Type B pancreatic cell (in vitro differentiated cells): Measurements from ENCODE around the gene ESCO1. TPM values are rescaled to one million over a fixed set of nuclear protein-coding genes. Genes with fewer than 3 reads are reported as not detected.

ENCODE experiments used
- DNase-seq: peaks from one replicate; pipeline ENCODE4 v3.0.0; 2021; ENCODE audit warnings: mixed read lengths; ENCODE audit not compliant: unreplicated experiment; ENCODE audit errors: extremely low spot score
- H3K27ac Mint-ChIP-seq: 2 replicates; pipeline ENCODE4 v1.8.0; 2021; ENCODE audit warnings: mild to moderate bottlenecking, mixed read lengths
- H3K27me3 Mint-ChIP-seq: 2 replicates; pipeline ENCODE4 v1.8.0; 2021; ENCODE audit warnings: mixed read lengths
- H3K36me3 Mint-ChIP-seq: 2 replicates; pipeline ENCODE4 v1.8.0; 2021; ENCODE audit warnings: mixed read lengths
- H3K4me1 Mint-ChIP-seq: one replicate; pipeline ENCODE4 v1.8.0; 2021; ENCODE audit warnings: mixed read lengths; ENCODE audit not compliant: unreplicated experiment
- H3K4me3 Mint-ChIP-seq: 2 replicates; pipeline ENCODE4 v1.8.0; 2021; ENCODE audit warnings: mild to moderate bottlenecking, mixed read lengths
- H3K9me3 Mint-ChIP-seq: 2 replicates; pipeline ENCODE4 v1.8.0; 2021; ENCODE audit warnings: mixed read lengths
- total RNA-seq: library from RNA; stranded (reverse); gene quantifications from 2 replicates; pipeline ENCODE4 v1.2.1, GENCODE V29; 2021; ENCODE audit warnings: low replicate concordance
- TF ChIP-seq, protein P1 (sequence below): fragments of 200-600 bp; sonication (generic); conservative IDR thresholded peaks from 2 replicates; pipeline ENCODE4 v1.5.0; 2021; ENCODE audit warnings: antibody characterized with exemption, mild to moderate bottlenecking

ESCO1 gene
- total RNA-seq, 1 donor from 2014 or later, result 15.3 TPM

DNA sequence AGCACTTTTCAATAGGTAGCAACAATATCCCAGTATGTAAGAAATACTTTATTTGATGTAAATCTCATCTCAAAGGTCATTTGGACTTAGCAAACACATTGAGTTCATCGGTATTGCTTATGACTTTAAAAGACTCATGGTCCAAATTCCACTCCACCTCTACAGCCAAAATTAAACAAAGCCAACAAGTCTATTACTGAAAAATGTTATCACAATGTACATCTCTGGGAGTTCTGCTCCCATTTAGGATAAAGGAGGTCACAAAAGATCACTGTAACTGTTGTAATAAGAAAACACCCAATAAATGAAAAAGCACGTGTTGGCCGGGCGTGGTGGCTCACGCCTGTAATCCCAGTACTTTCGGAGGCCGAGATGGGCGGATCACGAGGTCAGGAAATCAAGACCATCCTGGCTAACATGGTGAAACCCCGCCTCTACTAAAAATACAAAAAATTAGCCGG lies 50.0 kb downstream of the ESCO1 start:
- no peak for DNase-seq
- Mint-ChIP-seq H3K27ac (no peak overlapping the region), H3K36me3 (peaks cover 39% of the 10 kb centered on the region), H3K27me3 (no peaks in the 10 kb centered on the region), H3K9me3 (no peaks in the 10 kb centered on the region), H3K4me1 (no peaks in the 10 kb centered on the region), H3K4me3 (no peak overlapping the region)
- TF ChIP-seq, protein P1, sequence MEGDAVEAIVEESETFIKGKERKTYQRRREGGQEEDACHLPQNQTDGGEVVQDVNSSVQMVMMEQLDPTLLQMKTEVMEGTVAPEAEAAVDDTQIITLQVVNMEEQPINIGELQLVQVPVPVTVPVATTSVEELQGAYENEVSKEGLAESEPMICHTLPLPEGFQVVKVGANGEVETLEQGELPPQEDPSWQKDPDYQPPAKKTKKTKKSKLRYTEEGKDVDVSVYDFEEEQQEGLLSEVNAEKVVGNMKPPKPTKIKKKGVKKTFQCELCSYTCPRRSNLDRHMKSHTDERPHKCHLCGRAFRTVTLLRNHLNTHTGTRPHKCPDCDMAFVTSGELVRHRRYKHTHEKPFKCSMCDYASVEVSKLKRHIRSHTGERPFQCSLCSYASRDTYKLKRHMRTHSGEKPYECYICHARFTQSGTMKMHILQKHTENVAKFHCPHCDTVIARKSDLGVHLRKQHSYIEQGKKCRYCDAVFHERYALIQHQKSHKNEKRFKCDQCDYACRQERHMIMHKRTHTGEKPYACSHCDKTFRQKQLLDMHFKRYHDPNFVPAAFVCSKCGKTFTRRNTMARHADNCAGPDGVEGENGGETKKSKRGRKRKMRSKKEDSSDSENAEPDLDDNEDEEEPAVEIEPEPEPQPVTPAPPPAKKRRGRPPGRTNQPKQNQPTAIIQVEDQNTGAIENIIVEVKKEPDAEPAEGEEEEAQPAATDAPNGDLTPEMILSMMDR, result no peak

DNA sequence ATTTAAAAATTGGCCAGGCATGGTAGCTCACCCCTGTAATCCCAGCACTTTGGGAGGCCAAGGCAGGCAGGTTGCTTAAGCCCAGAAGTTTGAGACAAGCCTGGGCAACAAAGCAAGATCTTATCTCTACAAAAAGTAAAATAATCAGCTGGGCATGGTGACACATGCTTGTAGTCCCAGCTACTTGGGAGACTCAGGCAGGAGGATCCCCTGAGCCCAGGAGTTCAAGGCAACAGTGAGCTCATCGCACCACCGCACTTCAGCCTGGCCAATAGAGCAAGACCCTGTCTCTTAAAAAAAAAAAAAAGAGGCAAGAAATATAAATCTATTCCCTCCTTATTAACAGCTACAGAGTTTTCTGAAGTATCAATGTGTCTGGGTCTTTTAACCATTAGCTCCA lies 51.9 kb downstream of the ESCO1 start:
- TF ChIP-seq, protein P1, result no peak
- Mint-ChIP-seq H3K27me3 (no peaks in the 10 kb centered on the region), H3K27ac (no peak overlapping the region), H3K36me3 (peaks cover 35% of the 10 kb centered on the region), H3K4me1 (no peaks in the 10 kb centered on the region), H3K9me3 (no peaks in the 10 kb centered on the region), H3K4me3 (no peak overlapping the region)
- no peak for DNase-seq

DNA sequence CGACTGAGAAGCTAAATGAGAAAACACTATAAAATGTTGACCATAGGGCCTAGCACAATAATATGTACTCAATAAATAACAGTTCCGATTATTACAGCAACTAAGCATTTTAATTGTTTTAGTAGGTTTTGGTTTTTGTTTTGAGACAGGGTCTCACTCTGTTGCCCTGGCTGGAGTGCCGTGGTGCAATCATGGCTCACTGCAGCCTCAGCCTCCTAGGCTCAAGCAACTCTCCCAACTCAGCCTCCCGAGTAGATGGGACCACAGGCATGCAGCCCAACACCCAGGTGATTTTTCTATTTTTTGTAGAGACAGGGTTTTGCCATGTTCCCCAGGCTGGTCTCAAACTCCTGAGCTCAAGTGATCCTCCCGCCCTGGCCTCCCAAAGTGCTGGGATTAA lies 54.1 kb downstream of the ESCO1 start:
- Mint-ChIP-seq H3K9me3 (no peaks in the 10 kb centered on the region), H3K4me1 (no peaks in the 10 kb centered on the region), H3K4me3 (no peak overlapping the region), H3K27ac (no peak overlapping the region), H3K27me3 (no peaks in the 10 kb centered on the region), H3K36me3 (peaks cover 30% of the 10 kb centered on the region)
- TF ChIP-seq, protein P1, result no peak
- DNase-seq, result no peak

DNA sequence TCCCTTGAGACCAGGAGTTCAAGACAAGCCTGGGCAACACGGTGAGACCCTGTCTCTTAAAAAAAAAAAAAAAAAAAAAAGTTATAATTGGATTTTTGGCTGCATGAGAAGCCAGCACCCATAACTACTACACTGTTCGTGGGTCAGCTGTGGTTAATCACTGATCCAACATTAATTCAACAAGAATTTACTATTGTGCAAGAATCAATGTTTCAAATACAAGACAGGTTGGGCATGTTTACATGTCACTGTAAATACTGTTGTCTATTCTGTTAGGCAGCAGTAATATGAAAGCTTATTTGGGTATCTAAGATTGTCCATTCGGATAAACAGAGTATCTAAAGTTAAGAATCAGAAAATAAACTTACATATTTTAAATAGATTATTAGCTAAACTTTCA lies 62.3 kb downstream of the ESCO1 start:
- no peak overlapping the region for H3K27ac Mint-ChIP-seq
- H3K4me3 Mint-ChIP-seq, result no peak overlapping the region
- H3K4me1 Mint-ChIP-seq, result no peaks in the 10 kb centered on the region
- H3K27me3 Mint-ChIP-seq, result no peaks in the 10 kb centered on the region
- peaks cover 10% of the 10 kb centered on the region for H3K36me3 Mint-ChIP-seq
- TF ChIP-seq, protein P1, result no peak
- H3K9me3 Mint-ChIP-seq, result no peaks in the 10 kb centered on the region
- no peak for DNase-seq

DNA sequence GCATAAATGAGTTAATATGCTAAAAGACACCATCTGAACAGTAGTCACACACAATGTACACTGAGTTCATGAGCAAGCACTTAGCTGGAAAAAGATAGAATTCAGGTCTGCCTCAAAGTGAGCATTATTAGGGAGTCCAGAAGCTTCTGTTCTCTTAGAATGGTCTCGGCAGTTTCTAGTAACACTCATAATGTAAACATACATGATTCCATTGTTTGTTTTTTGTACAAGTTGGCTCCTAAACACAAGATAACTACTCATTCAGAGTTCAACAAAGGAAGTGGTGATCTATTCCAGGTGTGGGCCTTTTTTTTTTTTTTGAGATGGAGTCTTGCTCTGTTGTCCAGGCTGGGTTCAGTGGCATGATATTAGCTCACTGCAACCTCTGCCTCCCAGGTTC lies 66.2 kb downstream of the ESCO1 start:
- Mint-ChIP-seq H3K9me3 (no peaks in the 10 kb centered on the region), H3K36me3 (peaks cover 14% of the 10 kb centered on the region), H3K4me1 (no peaks in the 10 kb centered on the region), H3K27ac (no peak overlapping the region), H3K27me3 (no peaks in the 10 kb centered on the region), H3K4me3 (no peak overlapping the region)
- TF ChIP-seq, protein P1, result no peak
- DNase-seq, result no peak

DNA sequence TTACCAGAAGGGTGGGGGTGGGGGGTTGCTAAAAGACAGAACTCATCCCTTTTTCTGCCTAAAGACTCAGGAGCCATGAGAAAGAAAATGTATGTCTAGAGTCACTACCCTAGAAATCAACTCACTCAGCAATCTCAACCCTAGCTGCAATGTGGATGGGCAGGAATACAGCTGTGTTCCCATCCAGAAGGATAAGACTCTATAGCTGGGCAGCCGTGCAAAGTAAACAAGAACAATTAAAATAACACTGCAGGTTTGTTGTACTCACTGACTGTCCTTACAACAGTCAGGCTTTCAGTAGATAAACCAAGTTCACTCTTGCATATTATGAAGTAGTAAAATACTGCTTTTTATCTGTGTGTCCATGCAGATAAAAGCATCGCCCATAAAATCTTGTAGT lies 74.0 kb downstream of the ESCO1 start:
- DNase-seq, result no peak
- Mint-ChIP-seq H3K36me3 (peaks cover 19% of the 10 kb centered on the region), H3K4me1 (no peaks in the 10 kb centered on the region)

More for the DNA sequence above, 74.0 kb downstream of the ESCO1 start:
- Mint-ChIP-seq H3K4me3 (no peak overlapping the region), H3K9me3 (no peaks in the 10 kb centered on the region), H3K27me3 (no peaks in the 10 kb centered on the region), H3K27ac (no peak overlapping the region)
- TF ChIP-seq, protein P1, result no peak
